ENCODE measurements around the gene CAMTA1. TPM values are rescaled to one million over a fixed set of nuclear protein-coding genes. Genes with fewer than 3 reads are reported as not detected.

Gene CAMTA1
- total and polyA plus RNA-seq, 4 donors = 90.5 to 236 (median 195) TPM

DNA sequence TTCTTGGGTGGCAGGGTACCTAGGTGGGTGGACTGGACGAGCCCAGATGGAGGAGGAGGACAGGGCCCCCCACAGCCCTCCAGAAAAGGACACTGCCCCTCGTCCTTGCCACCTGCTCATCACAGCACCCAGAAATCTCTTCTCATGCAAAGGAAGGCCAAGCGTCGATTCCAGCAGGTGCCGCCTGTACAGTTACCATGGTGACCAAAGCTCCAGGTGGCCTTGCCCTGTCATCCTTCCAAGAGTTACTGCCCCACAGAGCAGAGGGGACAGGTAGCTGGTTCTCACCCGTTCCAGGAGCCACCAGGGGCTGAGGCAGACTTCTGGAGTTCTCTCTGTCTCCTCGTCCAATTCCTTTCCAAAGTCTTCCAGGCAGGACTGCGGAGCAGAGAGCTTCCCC lies 865.9 kb downstream of the CAMTA1 start:
- Histone ChIP-seq H3K36me3 (ENCODE audit: control insufficient read depth, insufficient read depth, low read length) (peaks cover 12% of the 10 kb centered on the region), H3K9me3 (ENCODE audit: control insufficient read depth, insufficient read depth, low read length) (no peaks in the 10 kb centered on the region), H3K27ac (ENCODE audit: low read depth, low read length) (no peak overlapping the region), H3K4me1 (ENCODE audit: control insufficient read depth, insufficient read depth, low read length) (peaks cover 51% of the 10 kb centered on the region), H3K27me3 (ENCODE audit: control insufficient read depth, insufficient read depth, low read length) (no peaks in the 10 kb centered on the region), H3K4me3 (ENCODE audit: low read depth, low read length) (no peak overlapping the region)
- DNase-seq (ENCODE audit: low read depth in 4 of 6, low spot score in 6 of 6) = no peak
- 63% methylated on average over 6 of the region's 8 CpGs for WGBS (ENCODE audit: insufficient coverage)

- DNase-seq (ENCODE audit: low read depth in 4 of 6, low spot score in 6 of 6) = no peak
- Histone ChIP-seq H3K4me3 (ENCODE audit: low read depth, low read length) (no peak overlapping the region), H3K9me3 (ENCODE audit: control insufficient read depth, insufficient read depth, low read length) (no peaks in the 10 kb centered on the region), H3K27me3 (ENCODE audit: control insufficient read depth, insufficient read depth, low read length) (no peaks in the 10 kb centered on the region), H3K4me1 (ENCODE audit: control insufficient read depth, insufficient read depth, low read length) (peaks cover 46% of the 10 kb centered on the region), H3K27ac (ENCODE audit: low read depth, low read length) (no peak overlapping the region), H3K36me3 (ENCODE audit: control insufficient read depth, insufficient read depth, low read length) (peaks cover 16% of the 10 kb centered on the region)
- 72% methylated on average over 5 of the region's 7 CpGs for WGBS (ENCODE audit: insufficient coverage)
These were observed 866.8 kb downstream of the CAMTA1 start for GRCh38 chr1:7652061-7652460.

DNA sequence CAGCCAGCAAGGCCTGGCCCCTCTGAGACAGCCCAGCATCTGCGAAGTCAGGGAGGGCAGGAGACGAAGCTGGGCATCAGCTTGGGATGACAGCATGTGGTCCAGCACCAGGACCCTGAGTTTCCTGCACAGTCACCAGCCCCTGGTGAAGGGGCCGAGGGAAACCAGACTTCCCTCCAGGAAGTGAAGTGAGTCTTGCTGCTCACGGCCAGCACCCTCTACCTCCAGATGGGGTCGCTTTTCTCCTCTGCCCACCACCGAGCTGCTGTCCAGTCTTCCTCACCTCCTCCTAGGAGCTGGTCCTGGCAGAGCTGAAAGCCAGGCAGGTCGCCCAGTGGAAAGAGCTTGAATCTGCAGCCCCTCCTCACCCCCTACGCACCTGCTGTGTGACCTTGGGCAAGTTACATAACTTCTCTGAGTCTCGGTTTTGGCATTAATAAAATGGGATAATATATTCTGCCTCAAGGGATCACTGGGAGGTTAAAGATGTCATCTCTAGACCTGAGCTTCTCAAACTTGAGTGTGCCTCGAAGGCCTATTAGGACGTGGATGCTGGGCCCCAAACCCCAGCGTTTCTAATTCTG lies 867.4 kb downstream of the CAMTA1 start:
- no peak for DNase-seq (ENCODE audit: low read depth in 4 of 6, low spot score in 6 of 6)
- no peak overlapping the region for H3K4me3 ChIP-seq (ENCODE audit: low read depth, low read length)
- no peaks in the 10 kb centered on the region for H3K9me3 ChIP-seq (ENCODE audit: control insufficient read depth, insufficient read depth, low read length)
- H3K27me3 ChIP-seq (ENCODE audit: control insufficient read depth, insufficient read depth, low read length) = no peaks in the 10 kb centered on the region
- 81% methylated on average over 11 of the region's 12 CpGs for WGBS (ENCODE audit: insufficient coverage)
- peaks cover 16% of the 10 kb centered on the region for H3K36me3 ChIP-seq (ENCODE audit: control insufficient read depth, insufficient read depth, low read length)
- no peak overlapping the region for H3K27ac ChIP-seq (ENCODE audit: low read depth, low read length)
- peaks cover 43% of the 10 kb centered on the region for H3K4me1 ChIP-seq (ENCODE audit: control insufficient read depth, insufficient read depth, low read length)

DNA sequence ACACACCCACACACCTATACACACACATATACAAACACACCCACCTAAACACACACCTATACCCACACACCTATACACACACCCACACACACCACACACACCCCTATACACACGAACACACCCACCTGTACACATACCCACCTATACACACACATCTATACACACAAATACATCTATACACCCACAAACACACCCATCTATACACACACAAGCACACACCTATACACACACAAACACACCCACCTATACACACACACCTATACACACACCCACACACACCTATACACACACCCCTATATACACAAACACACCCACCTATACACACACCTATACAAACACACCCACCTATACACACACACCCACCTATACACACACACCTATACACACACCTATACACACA lies 869.5 kb downstream of the CAMTA1 start:
- H3K27me3 ChIP-seq (ENCODE audit: control insufficient read depth, insufficient read depth, low read length) = no peaks in the 10 kb centered on the region
- DNase-seq (ENCODE audit: low read depth in 4 of 6, low spot score in 6 of 6) = no peak
- H3K36me3 ChIP-seq (ENCODE audit: control insufficient read depth, insufficient read depth, low read length) = peaks cover 19% of the 10 kb centered on the region
- WGBS (ENCODE audit: insufficient coverage) = 92% methylated on average over 1 of the region's 1 CpG
- no peak overlapping the region for H3K27ac ChIP-seq (ENCODE audit: low read depth, low read length)
- no peak overlapping the region for H3K4me3 ChIP-seq (ENCODE audit: low read depth, low read length)
- peaks cover 40% of the 10 kb centered on the region for H3K4me1 ChIP-seq (ENCODE audit: control insufficient read depth, insufficient read depth, low read length)
- H3K9me3 ChIP-seq (ENCODE audit: control insufficient read depth, insufficient read depth, low read length) = no peaks in the 10 kb centered on the region

GRCh38 chr1:7655354-7655753 lies 870.1 kb downstream of the CAMTA1 start:
- H3K9me3 ChIP-seq (ENCODE audit: control insufficient read depth, insufficient read depth, low read length) = no peaks in the 10 kb centered on the region
- WGBS (ENCODE audit: insufficient coverage) = 100% methylated on average over 1 of the region's 2 CpGs
- no peak overlapping the region for H3K27ac ChIP-seq (ENCODE audit: low read depth, low read length)
- peaks cover 34% of the 10 kb centered on the region for H3K4me1 ChIP-seq (ENCODE audit: control insufficient read depth, insufficient read depth, low read length)
- H3K27me3 ChIP-seq (ENCODE audit: control insufficient read depth, insufficient read depth, low read length) = no peaks in the 10 kb centered on the region
- H3K4me3 ChIP-seq (ENCODE audit: low read depth, low read length) = no peak overlapping the region
- DNase-seq (ENCODE audit: low read depth in 4 of 6, low spot score in 6 of 6) = no peak
- H3K36me3 ChIP-seq (ENCODE audit: control insufficient read depth, insufficient read depth, low read length) = peaks cover 19% of the 10 kb centered on the region

GRCh38 chr1:7656557-7657215 lies 871.4 kb downstream of the CAMTA1 start:
- peak in 1 of 6 donors; percentile 55 for DNase-seq (ENCODE audit: low read depth in 4 of 6, low spot score in 6 of 6)
- no peaks in the 10 kb centered on the region for H3K9me3 ChIP-seq (ENCODE audit: control insufficient read depth, insufficient read depth, low read length)
- H3K36me3 ChIP-seq (ENCODE audit: control insufficient read depth, insufficient read depth, low read length) = peaks cover 25% of the 10 kb centered on the region
- no peaks in the 10 kb centered on the region for H3K27me3 ChIP-seq (ENCODE audit: control insufficient read depth, insufficient read depth, low read length)
- no peak overlapping the region for H3K4me3 ChIP-seq (ENCODE audit: low read depth, low read length)
- peaks cover 24% of the 10 kb centered on the region for H3K4me1 ChIP-seq (ENCODE audit: control insufficient read depth, insufficient read depth, low read length)
- H3K27ac ChIP-seq (ENCODE audit: low read depth, low read length) = no peak overlapping the region
- 78% methylated on average over 24 of the region's 24 CpGs for WGBS (ENCODE audit: insufficient coverage)

- H3K27me3 ChIP-seq (ENCODE audit: control insufficient read depth, insufficient read depth, low read length) = no peaks in the 10 kb centered on the region
- H3K27ac ChIP-seq (ENCODE audit: low read depth, low read length) = no peak overlapping the region
- 64% methylated on average over 6 of the region's 17 CpGs for WGBS (ENCODE audit: insufficient coverage)
- H3K36me3 ChIP-seq (ENCODE audit: control insufficient read depth, insufficient read depth, low read length) = peaks cover 27% of the 10 kb centered on the region
- no peak overlapping the region for H3K4me3 ChIP-seq (ENCODE audit: low read depth, low read length)
- no peaks in the 10 kb centered on the region for H3K9me3 ChIP-seq (ENCODE audit: control insufficient read depth, insufficient read depth, low read length)
- H3K4me1 ChIP-seq (ENCODE audit: control insufficient read depth, insufficient read depth, low read length) = peaks cover 20% of the 10 kb centered on the region
- peak in 2 of 6 donors; percentile 89 to 93 for DNase-seq (ENCODE audit: low read depth in 4 of 6, low spot score in 6 of 6)
These were observed 872.2 kb downstream of the CAMTA1 start for GRCh38 chr1:7657287-7658016.

DNA sequence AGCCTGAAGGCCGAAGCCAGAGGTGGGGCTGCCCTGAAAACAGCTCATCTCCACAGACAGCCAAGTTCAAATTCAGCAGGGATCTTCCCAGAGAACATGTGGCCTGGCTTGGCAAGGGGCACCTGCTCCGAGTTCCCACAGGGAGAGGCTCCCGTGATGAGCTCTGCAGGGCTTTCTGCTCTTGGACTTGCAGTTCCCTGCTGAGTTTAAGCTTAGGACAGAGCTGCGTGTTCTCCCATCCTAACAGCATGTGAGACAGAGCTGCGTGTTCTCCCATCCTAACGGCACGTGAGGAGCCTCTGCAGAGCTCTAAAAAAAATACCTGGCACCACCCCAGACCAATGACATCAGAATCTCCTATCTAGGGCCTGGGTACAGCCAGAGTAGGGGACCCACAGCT lies 872.8 kb downstream of the CAMTA1 start:
- 56% methylated on average over 7 of the region's 7 CpGs for WGBS (ENCODE audit: insufficient coverage)
- Histone ChIP-seq H3K4me3 (ENCODE audit: low read depth, low read length) (no peak overlapping the region), H3K27ac (ENCODE audit: low read depth, low read length) (no peak overlapping the region)

DNA sequence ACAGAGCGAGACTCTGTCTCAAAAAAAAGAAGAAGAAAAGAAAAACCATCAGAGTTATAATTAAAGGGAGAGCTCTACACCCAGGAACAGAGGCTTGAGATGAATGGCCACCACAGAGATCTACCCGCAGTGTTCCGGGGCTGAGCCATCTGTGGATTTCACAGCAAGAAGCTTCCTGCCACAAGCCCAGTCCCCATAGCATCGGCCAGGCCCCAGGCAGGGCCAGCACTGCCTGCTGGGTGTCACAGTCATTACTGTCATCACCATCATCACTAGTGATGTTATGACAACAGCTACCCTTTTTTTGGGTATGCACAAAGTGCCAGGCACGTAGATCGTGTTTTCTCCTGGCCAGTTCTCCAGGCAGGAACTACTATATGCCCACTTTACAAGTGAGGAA lies 874.3 kb downstream of the CAMTA1 start:
- H3K9me3 ChIP-seq (ENCODE audit: control insufficient read depth, insufficient read depth, low read length) = no peaks in the 10 kb centered on the region
- no peaks in the 10 kb centered on the region for H3K27me3 ChIP-seq (ENCODE audit: control insufficient read depth, insufficient read depth, low read length)
- H3K27ac ChIP-seq (ENCODE audit: low read depth, low read length) = no peak overlapping the region
- peaks cover 45% of the 10 kb centered on the region for H3K36me3 ChIP-seq (ENCODE audit: control insufficient read depth, insufficient read depth, low read length)
- WGBS (ENCODE audit: insufficient coverage) = 66% methylated on average over 5 of the region's 6 CpGs
- DNase-seq (ENCODE audit: low read depth in 4 of 6, low spot score in 6 of 6) = no peak
- H3K4me1 ChIP-seq (ENCODE audit: control insufficient read depth, insufficient read depth, low read length) = peaks cover 20% of the 10 kb centered on the region
- no peak overlapping the region for H3K4me3 ChIP-seq (ENCODE audit: low read depth, low read length)

More for the DNA sequence above, 872.8 kb downstream of the CAMTA1 start:
- peak in 1 of 6 donors; percentile 66 for DNase-seq (ENCODE audit: low read depth in 4 of 6, low spot score in 6 of 6)
- Histone ChIP-seq H3K9me3 (ENCODE audit: control insufficient read depth, insufficient read depth, low read length) (no peaks in the 10 kb centered on the region), H3K4me1 (ENCODE audit: control insufficient read depth, insufficient read depth, low read length) (peaks cover 20% of the 10 kb centered on the region), H3K36me3 (ENCODE audit: control insufficient read depth, insufficient read depth, low read length) (peaks cover 31% of the 10 kb centered on the region), H3K27me3 (ENCODE audit: control insufficient read depth, insufficient read depth, low read length) (no peaks in the 10 kb centered on the region)
